GM18951 (cell line): Measurements from ENCODE around the gene AHCY.
"Not testable (repeated sequence)": the region's sequence is repeated elsewhere in the genome, so short reads cannot be mapped to it uniquely, and the experiment has no call there.

Experiments
- POLR2A ChIP-seq: IDR thresholded peaks from 4 replicates; pipeline ENCODE4 v1.6.1; 2011; ENCODE audit warnings: mild to moderate bottlenecking; ENCODE audit not compliant: insufficient read length, insufficient read depth; ENCODE audit errors: extremely low read depth
- in situ Hi-C: fragments of 300-500 bp; cut with MboI; formaldehyde crosslinking; loops from one replicate; pipeline ENCODE4 v1.12.0; 2022; ENCODE audit warnings: low sequenced_read_pairs, mixed read lengths, inconsistent platforms; ENCODE audit not compliant: unreplicated experiment

AHCY gene

DNA sequence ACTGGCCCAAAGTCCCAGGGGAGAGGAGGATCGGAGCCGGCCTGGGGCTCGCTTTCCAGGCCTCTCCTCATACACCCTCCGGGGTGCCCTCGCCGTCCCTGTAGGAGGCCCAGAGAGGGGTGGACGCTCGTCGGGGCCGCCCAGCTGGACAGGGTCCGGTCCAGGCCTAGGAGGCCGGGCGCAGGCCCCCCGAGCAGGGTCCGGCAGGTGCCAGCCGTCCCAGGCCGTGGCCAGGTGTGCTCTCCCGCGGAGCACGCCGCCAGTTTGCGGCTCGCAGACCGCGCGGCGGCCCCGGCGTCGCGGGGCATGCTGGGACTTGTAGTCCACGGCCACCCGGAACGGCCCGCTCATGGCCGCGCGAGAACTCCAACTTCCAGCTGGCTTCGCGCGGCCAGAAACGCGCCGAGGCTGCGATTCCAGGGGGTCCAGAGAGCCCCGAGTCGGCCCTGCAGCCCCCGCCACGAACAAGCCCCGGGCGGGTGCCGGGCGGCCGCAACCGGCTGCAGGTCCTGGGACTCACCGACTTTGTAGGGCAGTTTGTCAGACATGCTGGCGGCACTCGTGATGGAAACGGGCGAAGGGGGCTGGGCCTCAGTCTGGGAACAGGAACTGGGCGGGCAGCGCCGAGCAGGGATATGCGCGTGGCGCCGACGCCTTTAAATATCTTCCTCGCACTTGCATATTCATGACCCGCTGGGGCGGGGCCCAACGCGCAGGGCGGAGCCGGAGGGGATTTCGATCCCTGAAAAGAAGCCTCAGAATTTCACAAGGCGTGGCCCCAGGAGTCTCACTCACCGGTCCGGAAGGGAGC, at the start of gene AHCY:
Gene AHCY (minus strand): TSS at position 633 of the 811 bp plus-strand sequence. CDS start 85 bp downstream, at position 548.
- TF ChIP-seq POLR2A, result peak; percentile 81
- in situ Hi-C loops, result loop anchor here (25.0 kb wide), 1 partner anchor 459 kb away; no protein-coding TSS in a partner anchor

DNA sequence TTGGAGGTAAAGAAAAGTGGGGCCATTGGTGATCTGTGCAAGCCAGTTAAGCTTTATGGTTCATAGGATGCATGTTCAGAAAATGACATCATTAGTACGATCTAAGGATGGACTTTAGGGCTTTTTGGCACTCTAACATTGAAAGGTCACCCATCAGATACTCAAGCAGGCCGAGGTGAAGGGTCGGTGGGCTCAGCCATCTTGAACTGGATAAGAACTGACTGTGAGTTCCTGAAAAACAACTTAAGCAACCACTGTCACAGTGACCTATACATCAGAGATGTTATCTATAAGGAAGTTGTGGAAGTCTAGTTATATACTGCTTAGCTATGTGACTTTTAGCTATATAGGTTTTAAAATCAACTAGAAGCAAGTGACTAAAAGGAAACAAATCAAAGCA, 46.9 kb upstream of the AHCY start:
- in situ Hi-C loops, result no loop called here
- TF ChIP-seq POLR2A, result no peak

DNA sequence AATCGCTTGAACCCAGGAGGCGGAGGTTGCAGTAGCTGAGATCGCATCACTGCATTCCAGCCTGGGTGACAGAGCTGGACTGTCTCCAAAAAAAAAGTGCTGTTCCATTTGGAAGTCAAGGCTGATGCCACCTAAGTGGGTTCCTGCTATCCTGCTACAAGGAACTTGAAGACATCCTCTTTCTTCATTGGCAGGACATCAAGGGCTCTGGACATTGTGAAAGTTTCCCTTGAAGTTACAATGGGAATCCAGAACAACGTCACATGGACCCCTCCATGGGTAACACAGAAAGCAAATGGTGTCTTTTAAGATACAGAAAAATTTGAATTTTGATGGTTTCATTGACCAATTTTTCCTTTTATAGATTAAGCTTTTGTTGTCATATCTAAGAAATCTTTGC, 44.4 kb upstream of the AHCY start:
- TF ChIP-seq POLR2A, result no peak
- in situ Hi-C loops, result no loop called here

DNA sequence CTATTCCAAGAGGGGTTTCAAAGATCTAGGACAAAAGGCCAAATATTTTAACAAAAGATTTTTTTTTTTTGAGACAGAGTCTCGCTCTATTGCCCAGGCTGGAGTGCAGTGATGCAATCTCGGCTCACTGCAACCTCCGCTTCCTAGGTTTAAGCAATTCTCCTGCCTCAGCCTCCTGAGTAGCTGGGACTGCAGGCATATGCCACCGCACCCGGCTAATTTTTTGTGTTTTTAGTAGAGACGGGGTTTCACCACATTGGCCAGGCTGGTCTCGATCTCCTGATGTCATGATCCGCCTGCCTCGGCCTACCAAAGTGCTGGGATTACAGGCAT, 43.3 kb upstream of the AHCY start:
- in situ Hi-C loops, result not testable (repeated sequence)

DNA sequence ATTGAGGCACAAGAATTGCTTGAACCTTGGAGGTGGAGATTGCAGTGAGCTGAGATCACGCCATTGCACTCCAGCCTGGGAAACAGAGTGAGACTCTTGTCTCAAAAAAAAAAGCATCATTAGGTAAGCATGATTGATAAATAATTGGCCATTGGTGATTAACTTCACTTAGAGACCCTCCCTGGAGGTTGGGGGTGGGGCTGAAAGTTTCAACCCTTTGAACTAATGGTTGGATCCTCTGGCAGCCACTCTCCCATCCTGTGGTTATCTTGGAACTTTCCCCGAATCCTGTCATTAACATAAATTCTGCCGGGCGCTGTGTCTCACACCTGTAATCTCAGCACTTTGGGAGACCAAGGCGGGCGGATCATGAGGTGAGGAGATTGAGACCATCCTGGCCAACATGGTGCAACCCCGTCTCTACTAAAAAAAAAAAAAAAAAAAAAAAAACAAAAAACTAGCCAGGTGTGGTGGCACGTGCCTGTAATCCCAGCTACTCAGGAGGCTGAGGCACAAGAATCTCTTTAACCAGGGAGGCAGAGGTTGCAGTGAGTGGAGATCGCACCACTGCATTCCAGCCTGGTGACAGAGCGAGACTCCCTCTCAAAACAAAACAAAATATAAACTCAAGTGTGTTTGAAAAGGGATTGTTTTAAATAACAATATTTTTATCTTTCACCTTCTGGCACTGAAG, 42.8 kb upstream of the AHCY start:
- in situ Hi-C loops, result not testable (repeated sequence)

DNA sequence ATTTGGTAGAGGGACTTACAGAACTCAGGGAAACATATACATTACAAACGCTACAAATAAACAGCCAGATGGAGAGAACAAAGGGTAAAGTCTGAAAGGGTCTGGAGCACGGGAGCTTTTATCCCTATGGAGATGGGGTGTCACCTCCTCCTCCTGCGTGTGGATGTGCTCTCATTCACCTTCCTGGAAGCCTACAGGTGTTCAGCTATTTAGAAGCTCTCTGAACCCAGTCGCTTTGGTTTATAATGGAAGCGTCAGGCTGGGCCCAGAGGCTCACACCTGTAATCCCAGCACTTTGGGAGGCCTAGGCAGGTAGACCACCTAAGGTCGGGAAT, 42.2 kb upstream of the AHCY start:
- TF ChIP-seq POLR2A, result no peak
- in situ Hi-C loops, result no loop called here

DNA sequence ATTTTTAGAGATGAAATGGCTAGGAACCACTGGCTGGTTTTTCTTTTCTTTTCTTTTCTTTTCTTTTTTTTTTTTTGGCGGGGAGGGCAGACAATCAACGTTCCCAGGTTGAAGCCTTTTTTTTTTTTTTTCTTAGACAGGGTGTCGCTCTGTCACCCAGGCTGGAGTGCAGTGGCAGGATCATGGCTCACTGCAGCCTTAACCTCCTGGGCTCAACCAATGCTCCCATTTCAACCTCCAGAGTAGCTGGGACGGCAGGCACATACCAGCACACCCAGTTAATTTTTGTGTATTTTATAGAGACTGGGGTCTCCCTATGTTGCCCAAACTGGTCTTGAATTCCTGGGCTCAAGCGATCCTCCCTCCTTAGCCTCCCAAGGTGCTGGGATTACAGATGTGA, 41.1 kb upstream of the AHCY start:
- no peak for TF ChIP-seq POLR2A
- in situ Hi-C loops, result no loop called here

DNA sequence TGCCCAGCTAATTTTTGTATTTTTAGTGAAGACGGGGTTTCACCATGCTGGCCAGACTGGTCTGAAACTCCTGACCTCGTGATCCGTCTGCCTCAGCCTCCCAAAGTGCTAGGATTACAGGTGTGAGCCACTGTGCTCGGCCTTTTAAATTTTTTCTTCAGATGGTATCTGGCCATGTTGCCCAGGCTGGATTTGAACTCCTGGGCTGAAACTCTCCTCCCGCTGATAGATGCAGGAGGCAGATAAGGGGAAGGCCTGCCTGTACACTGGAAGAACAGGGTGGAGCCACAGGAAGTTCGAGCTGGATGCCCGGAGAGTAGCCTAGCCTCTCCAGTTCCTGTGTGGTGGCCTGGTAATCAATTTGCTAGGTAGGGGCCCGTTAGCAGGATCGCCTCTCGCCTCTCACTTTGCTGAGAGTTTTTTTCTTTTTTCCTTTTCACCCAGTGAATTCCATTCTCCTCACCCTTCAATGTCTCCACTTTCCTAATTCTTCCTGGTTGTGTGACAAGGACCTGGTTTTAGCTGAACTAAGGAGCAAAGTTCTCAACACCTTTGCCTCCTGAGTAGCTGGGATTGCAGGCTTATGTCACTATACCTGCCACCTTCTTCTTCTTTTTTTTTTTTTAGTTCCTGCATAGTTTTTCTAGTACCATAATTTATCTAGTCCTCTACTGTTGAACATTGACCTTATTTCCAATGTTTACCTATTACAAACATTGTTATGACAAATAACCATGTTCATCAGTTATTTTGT, 40.5 kb upstream of the AHCY start:
- in situ Hi-C loops, result no loop called here
- TF ChIP-seq POLR2A, result no peak

DNA sequence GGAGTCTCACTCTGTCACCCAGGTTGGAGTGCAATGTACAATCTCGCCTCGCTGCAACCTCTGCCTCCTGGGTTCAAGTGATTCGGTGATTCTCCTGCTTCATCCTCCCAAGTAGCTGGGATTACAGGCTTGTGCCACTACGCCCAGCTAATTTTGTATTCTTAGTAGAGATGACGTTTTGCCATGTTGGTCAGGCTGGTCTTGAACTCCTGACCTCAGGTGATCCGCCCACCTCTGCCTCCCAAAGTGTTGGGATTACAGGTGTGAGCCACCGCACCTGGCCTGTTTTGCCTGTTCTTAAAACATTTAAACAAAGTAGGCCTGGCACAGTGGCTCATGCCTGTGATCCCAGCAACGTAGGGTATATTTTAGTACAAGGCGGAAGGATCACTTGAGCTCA, 38.0 kb upstream of the AHCY start:
- in situ Hi-C loops, result not testable (repeated sequence)

DNA sequence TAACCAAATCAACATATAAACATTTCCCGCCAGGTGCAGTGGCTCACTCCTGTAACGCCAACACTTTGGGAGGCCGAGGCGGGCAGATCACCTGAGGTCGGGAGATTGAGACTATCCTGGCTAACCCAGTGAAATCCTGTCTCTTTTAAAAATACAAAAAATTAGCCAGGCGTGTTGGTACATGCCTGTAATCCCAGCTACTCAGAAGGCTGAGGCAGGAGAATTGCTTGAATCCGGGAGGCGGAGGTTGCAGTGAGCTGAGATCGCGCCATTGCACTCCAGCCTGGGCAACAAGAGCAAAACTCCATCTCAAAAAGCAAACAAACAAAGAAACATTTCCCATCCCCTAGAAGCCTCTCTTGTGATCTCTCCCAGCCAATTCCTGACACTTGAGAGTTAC, 37.6 kb upstream of the AHCY start:
- in situ Hi-C loops, result not testable (repeated sequence)

DNA sequence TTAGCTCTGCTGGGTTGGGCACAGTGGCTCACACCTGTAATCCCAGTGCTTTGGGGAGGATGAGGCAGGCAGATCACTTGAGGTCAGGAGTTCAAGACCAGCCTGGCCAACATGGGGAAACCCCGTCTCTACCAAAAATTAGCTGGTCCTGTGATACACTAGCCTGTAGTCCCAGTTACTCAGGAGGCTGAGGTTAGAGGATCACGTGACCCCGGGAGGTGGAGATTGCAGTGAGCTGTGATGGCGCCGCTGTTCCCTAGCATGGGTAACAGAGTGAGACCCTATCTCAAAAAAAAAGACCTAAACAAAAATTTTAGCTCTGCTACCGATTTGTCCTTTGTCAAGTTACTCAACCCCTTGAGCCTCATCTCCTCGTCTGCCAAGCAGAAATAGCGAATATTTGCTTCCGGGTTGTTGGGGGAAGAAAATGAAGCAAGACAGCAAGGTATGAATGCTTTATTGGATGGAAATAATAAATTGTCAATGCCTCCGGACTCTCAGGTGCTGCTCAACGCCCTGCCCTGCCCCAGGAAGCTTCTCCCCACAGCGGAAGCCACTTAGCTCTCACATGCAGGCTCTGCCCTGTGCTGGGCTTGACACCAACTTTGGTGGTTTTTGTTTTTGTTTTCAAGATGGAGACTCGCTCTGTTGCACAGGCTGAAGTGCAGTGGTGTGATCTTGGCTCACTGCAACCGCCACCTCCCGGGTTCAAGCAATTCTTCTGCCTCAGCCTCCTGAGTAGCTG, 35.0 kb upstream of the AHCY start:
- in situ Hi-C loops, result no loop called here
- TF ChIP-seq POLR2A, result no peak

DNA sequence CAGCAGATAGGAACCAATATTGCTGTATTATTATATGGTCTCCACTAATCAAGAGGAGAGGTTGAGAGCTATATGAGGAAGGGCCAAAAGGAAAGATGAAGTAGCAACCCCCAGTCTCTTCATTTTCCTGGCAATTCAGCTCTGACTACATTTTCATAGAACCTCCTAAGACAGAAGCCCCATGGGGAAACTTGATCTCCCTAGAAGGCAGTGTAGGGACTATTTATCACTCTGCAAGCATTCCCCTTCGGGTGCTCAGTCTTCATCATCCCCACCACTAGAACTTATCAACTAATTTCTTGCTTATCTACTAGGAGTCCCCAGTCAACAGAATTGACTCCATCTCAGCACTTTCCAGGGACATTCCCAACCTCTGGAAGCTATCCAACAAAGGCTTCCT, 34.4 kb upstream of the AHCY start:
- in situ Hi-C loops, result no loop called here
- TF ChIP-seq POLR2A, result no peak

DNA sequence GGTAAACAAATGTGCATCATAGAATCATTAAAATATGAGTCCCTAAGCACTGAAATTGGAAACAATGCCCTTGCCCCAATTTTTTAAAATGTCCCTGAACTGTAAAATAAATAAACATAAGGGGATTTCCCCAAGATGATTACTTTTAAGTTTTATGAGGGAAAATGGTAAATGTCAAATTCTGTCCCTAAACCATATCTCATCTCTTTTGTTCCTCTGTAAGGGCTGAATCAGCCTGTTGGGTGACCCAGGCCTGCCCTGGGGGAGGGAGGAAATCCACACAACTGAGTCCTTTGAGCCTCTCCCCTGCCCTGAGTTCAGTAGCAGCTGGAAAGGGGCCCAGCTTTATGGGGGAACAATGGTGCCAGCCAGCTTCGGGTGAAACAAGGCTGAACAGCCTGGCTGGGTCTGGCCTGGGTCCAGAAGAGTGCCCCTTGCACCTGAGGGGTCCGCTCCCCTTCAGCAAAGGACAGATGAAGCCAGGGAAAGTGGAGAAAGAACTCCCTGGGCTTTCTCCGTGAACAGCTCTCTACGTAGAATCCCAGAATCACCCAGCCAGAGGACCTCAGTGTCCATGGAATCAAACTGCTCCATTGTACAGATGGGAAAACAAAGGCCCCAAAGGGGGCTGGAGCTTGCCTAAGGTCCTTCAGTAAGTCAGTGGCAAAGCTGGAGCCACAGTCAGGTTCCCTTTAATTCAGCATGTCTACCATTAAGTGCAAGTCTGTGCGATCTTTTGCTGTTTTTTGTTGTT, 31.7 kb upstream of the AHCY start:
- TF ChIP-seq POLR2A, result no peak
- in situ Hi-C loops, result no loop called here

DNA sequence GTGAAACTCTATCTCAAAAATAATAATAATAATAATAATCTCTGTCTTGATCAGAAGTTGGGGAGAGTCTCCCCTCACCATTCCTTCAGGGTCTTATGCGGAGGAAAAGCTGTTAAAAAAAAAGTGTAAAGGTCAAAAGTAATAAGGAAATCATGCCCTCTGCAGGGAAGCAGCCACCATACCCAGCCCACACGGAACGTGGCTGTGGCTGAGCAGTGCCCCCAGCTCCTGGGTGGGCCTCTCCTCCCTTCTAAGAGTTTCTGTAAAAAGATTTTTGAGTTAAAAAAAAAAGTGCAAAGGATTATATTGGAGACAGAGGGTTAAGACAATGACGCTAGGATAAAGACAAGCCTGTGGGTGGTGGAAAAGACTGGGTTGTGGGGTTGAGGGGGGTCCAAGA, 30.6 kb upstream of the AHCY start:
- TF ChIP-seq POLR2A, result no peak
- in situ Hi-C loops, result no loop called here
